ENCODE measurements around the gene PTX3. TPM values are rescaled to one million over a fixed set of nuclear protein-coding genes. Genes with fewer than 3 reads are reported as not detected.

Gene PTX3
- polyA plus RNA-seq, 1 donor from 2014 or later: 0.57 TPM

DNA sequence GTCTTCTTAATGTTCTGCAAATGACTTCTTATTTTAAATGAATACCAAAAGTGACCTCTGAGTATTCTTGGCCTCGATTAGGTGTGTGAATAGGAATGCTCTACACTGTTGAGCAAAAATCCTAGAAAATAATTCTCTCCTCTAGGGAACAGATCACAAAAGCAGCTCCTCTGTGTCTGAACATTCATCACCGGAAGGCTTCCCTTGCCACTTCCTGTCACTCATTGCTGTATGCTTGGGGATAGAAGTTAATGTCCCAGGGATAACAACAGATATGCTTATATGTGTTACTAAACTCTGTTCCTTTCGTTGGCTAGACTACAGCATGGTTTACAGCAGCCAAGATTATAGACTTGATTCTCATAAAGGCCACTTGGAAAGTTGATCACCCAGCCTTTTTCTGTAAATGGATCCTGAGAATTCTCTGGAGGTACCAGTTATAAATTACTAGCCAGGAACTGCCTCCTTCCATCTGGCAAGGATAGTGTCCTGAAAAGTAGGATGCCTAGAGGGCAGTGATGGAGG, 16.0 kb upstream of the PTX3 start:
- Histone ChIP-seq H4K20me1 (ENCODE audit: insufficient read depth) (no peaks in the 10 kb centered on the region), H3K79me2 (replicated peaks; ENCODE audit: insufficient read depth, low read length) (no peaks in the 10 kb centered on the region), H3K27ac (ENCODE audit: low read length) (no peak overlapping the region), H3K4me2 (ENCODE audit: low read length) (no peak overlapping the region), H3K36me3 (ENCODE audit: insufficient read depth, low read length) (no peaks in the 10 kb centered on the region), H2AFZ (ENCODE audit: low read depth, low read length) (no peak overlapping the region), H3K9ac (ENCODE audit: low read length) (no peak overlapping the region), H3K4me3 (ENCODE audit: low read length) (no peak overlapping the region), H3K9me2 (ENCODE audit: insufficient read depth, low read length) (no peaks in the 10 kb centered on the region), H3K27me3 (ENCODE audit: insufficient read depth, low read depth, low read length) (no peaks in the 10 kb centered on the region), H3K9me3 (ENCODE audit: low read length) (no peaks in the 10 kb centered on the region), H3F3A (ENCODE audit: insufficient read depth, low read length, poor library complexity, severe bottlenecking) (no peaks in the 10 kb centered on the region)
- TF ChIP-seq POLR2AphosphoS5 (IDR thresholded peaks at IDR 0.05): no peak
- TF ChIP-seq MXI1 (conservative IDR thresholded peaks at IDR 0.05; ENCODE audit: poor library complexity, severe bottlenecking): no peak
- TF ChIP-seq EZH2 (IDR thresholded peaks at IDR 0.05; ENCODE audit: borderline replicate concordance, insufficient read depth, low read length, poor library complexity, severe bottlenecking): no peak
- TF ChIP-seq, protein P1, sequence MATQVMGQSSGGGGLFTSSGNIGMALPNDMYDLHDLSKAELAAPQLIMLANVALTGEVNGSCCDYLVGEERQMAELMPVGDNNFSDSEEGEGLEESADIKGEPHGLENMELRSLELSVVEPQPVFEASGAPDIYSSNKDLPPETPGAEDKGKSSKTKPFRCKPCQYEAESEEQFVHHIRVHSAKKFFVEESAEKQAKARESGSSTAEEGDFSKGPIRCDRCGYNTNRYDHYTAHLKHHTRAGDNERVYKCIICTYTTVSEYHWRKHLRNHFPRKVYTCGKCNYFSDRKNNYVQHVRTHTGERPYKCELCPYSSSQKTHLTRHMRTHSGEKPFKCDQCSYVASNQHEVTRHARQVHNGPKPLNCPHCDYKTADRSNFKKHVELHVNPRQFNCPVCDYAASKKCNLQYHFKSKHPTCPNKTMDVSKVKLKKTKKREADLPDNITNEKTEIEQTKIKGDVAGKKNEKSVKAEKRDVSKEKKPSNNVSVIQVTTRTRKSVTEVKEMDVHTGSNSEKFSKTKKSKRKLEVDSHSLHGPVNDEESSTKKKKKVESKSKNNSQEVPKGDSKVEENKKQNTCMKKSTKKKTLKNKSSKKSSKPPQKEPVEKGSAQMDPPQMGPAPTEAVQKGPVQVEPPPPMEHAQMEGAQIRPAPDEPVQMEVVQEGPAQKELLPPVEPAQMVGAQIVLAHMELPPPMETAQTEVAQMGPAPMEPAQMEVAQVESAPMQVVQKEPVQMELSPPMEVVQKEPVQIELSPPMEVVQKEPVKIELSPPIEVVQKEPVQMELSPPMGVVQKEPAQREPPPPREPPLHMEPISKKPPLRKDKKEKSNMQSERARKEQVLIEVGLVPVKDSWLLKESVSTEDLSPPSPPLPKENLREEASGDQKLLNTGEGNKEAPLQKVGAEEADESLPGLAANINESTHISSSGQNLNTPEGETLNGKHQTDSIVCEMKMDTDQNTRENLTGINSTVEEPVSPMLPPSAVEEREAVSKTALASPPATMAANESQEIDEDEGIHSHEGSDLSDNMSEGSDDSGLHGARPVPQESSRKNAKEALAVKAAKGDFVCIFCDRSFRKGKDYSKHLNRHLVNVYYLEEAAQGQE (IDR thresholded peaks at IDR 0.05; ENCODE audit: borderline replicate concordance): no peak

DNA sequence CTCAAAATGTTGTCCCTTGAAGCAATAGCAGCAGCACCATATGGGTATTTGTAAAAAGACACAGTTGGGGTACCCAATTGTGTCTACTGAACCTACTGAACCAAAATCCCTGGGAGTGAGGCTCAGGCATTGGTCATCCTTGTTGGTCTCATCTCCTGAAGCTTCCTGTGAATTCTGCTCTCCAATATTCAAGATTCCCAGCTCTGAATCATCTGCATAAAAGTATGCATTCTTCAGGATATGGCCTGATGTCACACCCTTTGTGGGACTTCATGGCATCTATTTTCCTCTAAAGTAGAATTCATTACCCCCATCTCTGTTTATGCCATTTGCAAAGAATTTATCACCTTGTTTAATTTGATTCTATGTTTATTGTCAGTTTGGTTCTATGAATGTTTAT, 13.3 kb upstream of the PTX3 start:
- Histone ChIP-seq H3F3A (ENCODE audit: insufficient read depth, low read length, poor library complexity, severe bottlenecking) (no peaks in the 10 kb centered on the region), H3K79me2 (replicated peaks; ENCODE audit: insufficient read depth, low read length) (no peaks in the 10 kb centered on the region), H4K20me1 (ENCODE audit: insufficient read depth) (no peaks in the 10 kb centered on the region), H3K9ac (ENCODE audit: low read length) (no peak overlapping the region), H3K4me2 (ENCODE audit: low read length) (no peak overlapping the region), H3K27ac (ENCODE audit: low read length) (no peak overlapping the region), H3K4me3 (ENCODE audit: low read length) (no peak overlapping the region), H2AFZ (ENCODE audit: low read depth, low read length) (no peak overlapping the region), H3K9me2 (ENCODE audit: insufficient read depth, low read length) (no peaks in the 10 kb centered on the region), H3K36me3 (ENCODE audit: insufficient read depth, low read length) (no peaks in the 10 kb centered on the region), H3K27me3 (ENCODE audit: insufficient read depth, low read depth, low read length) (no peaks in the 10 kb centered on the region), H3K9me3 (ENCODE audit: low read length) (no peaks in the 10 kb centered on the region)
- TF ChIP-seq POLR2AphosphoS5 (IDR thresholded peaks at IDR 0.05) (no peak), RAD21 (conservative IDR thresholded peaks at IDR 0.05) (no peak), TAF1 (IDR thresholded peaks at IDR 0.05; ENCODE audit: low read depth) (no peak)
- TF ChIP-seq, protein P2, sequence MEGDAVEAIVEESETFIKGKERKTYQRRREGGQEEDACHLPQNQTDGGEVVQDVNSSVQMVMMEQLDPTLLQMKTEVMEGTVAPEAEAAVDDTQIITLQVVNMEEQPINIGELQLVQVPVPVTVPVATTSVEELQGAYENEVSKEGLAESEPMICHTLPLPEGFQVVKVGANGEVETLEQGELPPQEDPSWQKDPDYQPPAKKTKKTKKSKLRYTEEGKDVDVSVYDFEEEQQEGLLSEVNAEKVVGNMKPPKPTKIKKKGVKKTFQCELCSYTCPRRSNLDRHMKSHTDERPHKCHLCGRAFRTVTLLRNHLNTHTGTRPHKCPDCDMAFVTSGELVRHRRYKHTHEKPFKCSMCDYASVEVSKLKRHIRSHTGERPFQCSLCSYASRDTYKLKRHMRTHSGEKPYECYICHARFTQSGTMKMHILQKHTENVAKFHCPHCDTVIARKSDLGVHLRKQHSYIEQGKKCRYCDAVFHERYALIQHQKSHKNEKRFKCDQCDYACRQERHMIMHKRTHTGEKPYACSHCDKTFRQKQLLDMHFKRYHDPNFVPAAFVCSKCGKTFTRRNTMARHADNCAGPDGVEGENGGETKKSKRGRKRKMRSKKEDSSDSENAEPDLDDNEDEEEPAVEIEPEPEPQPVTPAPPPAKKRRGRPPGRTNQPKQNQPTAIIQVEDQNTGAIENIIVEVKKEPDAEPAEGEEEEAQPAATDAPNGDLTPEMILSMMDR (IDR thresholded peaks at IDR 0.05; ENCODE audit: poor library complexity, severe bottlenecking): no peak

DNA sequence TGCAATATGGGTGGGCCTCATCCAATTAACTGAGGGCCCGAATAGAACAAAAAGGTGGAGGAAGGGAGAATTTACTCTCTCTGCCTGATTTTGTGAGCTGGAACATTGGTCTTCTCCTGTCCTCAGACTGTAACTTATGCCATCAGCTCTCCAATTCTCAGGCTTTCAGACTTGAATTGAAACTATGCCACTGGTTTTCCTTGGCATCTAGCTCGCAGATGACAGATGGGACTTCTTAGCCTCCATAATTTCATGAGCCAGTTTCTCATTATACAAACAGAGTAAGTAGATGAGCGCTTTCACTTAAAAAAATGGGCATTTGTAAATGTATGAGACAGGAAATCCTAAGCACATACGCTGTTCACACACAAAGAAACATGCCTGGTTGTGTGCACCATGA, 8.7 kb upstream of the PTX3 start:
- no peak overlapping the region for H3K4me3 ChIP-seq (ENCODE audit: low read length)
- H3K27ac ChIP-seq (ENCODE audit: low read length): no peak overlapping the region
- H4K20me1 ChIP-seq (ENCODE audit: insufficient read depth): no peaks in the 10 kb centered on the region
- no peaks in the 10 kb centered on the region for H3K27me3 ChIP-seq (ENCODE audit: insufficient read depth, low read depth, low read length)
- H3K4me2 ChIP-seq (ENCODE audit: low read length): no peak overlapping the region
- no peaks in the 10 kb centered on the region for H3K9me3 ChIP-seq (ENCODE audit: low read length)
- no peaks in the 10 kb centered on the region for H3K36me3 ChIP-seq (ENCODE audit: insufficient read depth, low read length)
- TF ChIP-seq, protein P1 (IDR thresholded peaks at IDR 0.05; ENCODE audit: borderline replicate concordance): no peak
- TF ChIP-seq TAF1 (IDR thresholded peaks at IDR 0.05; ENCODE audit: low read depth) (no peak), EZH2 (IDR thresholded peaks at IDR 0.05; ENCODE audit: borderline replicate concordance, insufficient read depth, low read length, poor library complexity, severe bottlenecking) (no peak), RAD21 (conservative IDR thresholded peaks at IDR 0.05) (no peak), POLR2AphosphoS5 (IDR thresholded peaks at IDR 0.05) (no peak), SMC3 (conservative IDR thresholded peaks at IDR 0.05; ENCODE audit: poor library complexity) (no peak), MXI1 (conservative IDR thresholded peaks at IDR 0.05; ENCODE audit: poor library complexity, severe bottlenecking) (no peak), EP300 (conservative IDR thresholded peaks at IDR 0.05; ENCODE audit: poor library complexity, severe bottlenecking) (no peak)
- TF ChIP-seq, protein P2 (IDR thresholded peaks at IDR 0.05; ENCODE audit: poor library complexity, severe bottlenecking): no peak
- H3K9me2 ChIP-seq (ENCODE audit: insufficient read depth, low read length): no peaks in the 10 kb centered on the region
- H3F3A ChIP-seq (ENCODE audit: insufficient read depth, low read length, poor library complexity, severe bottlenecking): no peaks in the 10 kb centered on the region
- H3K9ac ChIP-seq (ENCODE audit: low read length): no peak overlapping the region
- no peaks in the 10 kb centered on the region for H3K79me2 ChIP-seq (replicated peaks; ENCODE audit: insufficient read depth, low read length)
- no peak overlapping the region for H2AFZ ChIP-seq (ENCODE audit: low read depth, low read length)

Measured in neural cell (in vitro differentiated cells).